ENCODE measurements around the gene SYNM.

SYNM gene

GRCh38 chr15:99167640-99168039 lies 62.8 kb downstream of the SYNM start:
- no peak for DNase-seq (ENCODE audit: low spot score)

- peak; percentile 27 for DNase-seq (ENCODE audit: low spot score)
These were observed 64.0 kb downstream of the SYNM start for GRCh38 chr15:99168601-99169580.

GRCh38 chr15:99169769-99170311 lies 65.0 kb downstream of the SYNM start:
- no peak for DNase-seq (ENCODE audit: low spot score)

GRCh38 chr15:99170476-99171065 lies 65.7 kb downstream of the SYNM start:
- DNase-seq (ENCODE audit: low spot score) = no peak

GRCh38 chr15:99172171-99172570 lies 67.3 kb downstream of the SYNM start:
- no peak for DNase-seq (ENCODE audit: low spot score)

GRCh38 chr15:99172989-99173388 lies 68.1 kb downstream of the SYNM start:
- no peak for DNase-seq (ENCODE audit: low spot score)

GRCh38 chr15:99174567-99175395 lies 69.9 kb downstream of the SYNM start:
- no peak for DNase-seq (ENCODE audit: low spot score)

GRCh38 chr15:99176757-99177156 lies 71.9 kb downstream of the SYNM start:
- DNase-seq (ENCODE audit: low spot score) = no peak

- no peak for DNase-seq (ENCODE audit: low spot score)
These were observed 72.8 kb downstream of the SYNM start for GRCh38 chr15:99177679-99178078.

GRCh38 chr15:99180086-99180963 lies 75.4 kb downstream of the SYNM start:
- no peak for DNase-seq (ENCODE audit: low spot score)

- no peak for DNase-seq (ENCODE audit: low spot score)
These were observed 76.1 kb downstream of the SYNM start for GRCh38 chr15:99180964-99181306.

- DNase-seq (ENCODE audit: low spot score) = no peak
These were observed 76.7 kb downstream of the SYNM start for GRCh38 chr15:99181545-99181971.

GRCh38 chr15:99182791-99183190 lies 77.9 kb downstream of the SYNM start:
- no peak for DNase-seq (ENCODE audit: low spot score)

Data from germinal center (tissue), 1 donor.